Measurements from ENCODE around the gene TMEM229B.

The TMEM229B gene

GRCh38 chr14:67486890-67487289 is 1.6 kb downstream of the TMEM229B start:
- DNase-seq (ENCODE audit: low spot score) = no peak

- DNase-seq (ENCODE audit: low spot score) = no peak
Measured at GRCh38 chr14:67485501-67486095, 2.9 kb downstream of the TMEM229B start.

GRCh38 chr14:67483579-67484285 is 4.8 kb downstream of the TMEM229B start:
- DNase-seq (ENCODE audit: low spot score) = no peak

GRCh38 chr14:67482231-67483164 is 6.0 kb downstream of the TMEM229B start:
- DNase-seq (ENCODE audit: low spot score) = no peak

GRCh38 chr14:67480011-67480410 is 8.5 kb downstream of the TMEM229B start:
- no peak for DNase-seq (ENCODE audit: low spot score)

- DNase-seq (ENCODE audit: low spot score) = no peak
Measured at GRCh38 chr14:67478800-67479084, 9.8 kb downstream of the TMEM229B start.

GRCh38 chr14:67477926-67478799 is 10.4 kb downstream of the TMEM229B start:
- no peak for DNase-seq (ENCODE audit: low spot score)

GRCh38 chr14:67474366-67474765 is 14.2 kb downstream of the TMEM229B start:
- no peak for DNase-seq (ENCODE audit: low spot score)

GRCh38 chr14:67473290-67474082 is 15.0 kb downstream of the TMEM229B start:
- no peak for DNase-seq (ENCODE audit: low spot score)

GRCh38 chr14:67472726-67473125 is 15.8 kb downstream of the TMEM229B start:
- DNase-seq (ENCODE audit: low spot score) = no peak

- DNase-seq (ENCODE audit: low spot score) = no peak
Measured at GRCh38 chr14:67469954-67470353, 18.6 kb downstream of the TMEM229B start.

- no peak for DNase-seq (ENCODE audit: low spot score)
Measured at GRCh38 chr14:67468378-67468730, 20.2 kb downstream of the TMEM229B start.

- no peak for DNase-seq (ENCODE audit: low spot score)
Measured at GRCh38 chr14:67467134-67467533, 21.4 kb downstream of the TMEM229B start.

GRCh38 chr14:67464879-67465278 is 23.6 kb downstream of the TMEM229B start:
- no peak for DNase-seq (ENCODE audit: low spot score)

- no peak for DNase-seq (ENCODE audit: low spot score)
Measured at GRCh38 chr14:67464377-67464776, 24.1 kb downstream of the TMEM229B start.

GRCh38 chr14:67463900-67464299 is 24.6 kb downstream of the TMEM229B start:
- no peak for DNase-seq (ENCODE audit: low spot score)

GRCh38 chr14:67461996-67462395 is 26.5 kb downstream of the TMEM229B start:
- DNase-seq (ENCODE audit: low spot score) = no peak

- DNase-seq (ENCODE audit: low spot score) = no peak
Measured at GRCh38 chr14:67461341-67461985, 27.1 kb downstream of the TMEM229B start.

- no peak for DNase-seq (ENCODE audit: low spot score)
Measured at GRCh38 chr14:67459336-67459735, 29.2 kb downstream of the TMEM229B start.

GRCh38 chr14:67457782-67458181 is 30.7 kb downstream of the TMEM229B start:
- no peak for DNase-seq (ENCODE audit: low spot score)

- DNase-seq (ENCODE audit: low spot score) = no peak
Measured at GRCh38 chr14:67456732-67457131, 31.8 kb downstream of the TMEM229B start.

Data from LoVo (cell line).